Measurements from ENCODE around the gene SOX6.

GRCh38 chr11:16191868-16192240, 164.5 kb downstream of the SOX6 start:
- TF ChIP-seq CTCF (IDR thresholded peaks at IDR 0.05; ENCODE audit: low read depth, low read length), result no peak
- no peak for TF ChIP-seq EZH2phosphoT487 (IDR thresholded peaks at IDR 0.05; ENCODE audit: low read depth)
